GM21423 (cell line): ENCODE results near the gene PIGM.

Experiments
- ATAC-seq: cut with Tn5 transposase; IDR thresholded peaks from one replicate; pipeline ENCODE4 v1.9.1; 2021; ENCODE audit warnings: mild to moderate bottlenecking, moderate library complexity; ENCODE audit not compliant: unreplicated experiment

The PIGM gene

DNA sequence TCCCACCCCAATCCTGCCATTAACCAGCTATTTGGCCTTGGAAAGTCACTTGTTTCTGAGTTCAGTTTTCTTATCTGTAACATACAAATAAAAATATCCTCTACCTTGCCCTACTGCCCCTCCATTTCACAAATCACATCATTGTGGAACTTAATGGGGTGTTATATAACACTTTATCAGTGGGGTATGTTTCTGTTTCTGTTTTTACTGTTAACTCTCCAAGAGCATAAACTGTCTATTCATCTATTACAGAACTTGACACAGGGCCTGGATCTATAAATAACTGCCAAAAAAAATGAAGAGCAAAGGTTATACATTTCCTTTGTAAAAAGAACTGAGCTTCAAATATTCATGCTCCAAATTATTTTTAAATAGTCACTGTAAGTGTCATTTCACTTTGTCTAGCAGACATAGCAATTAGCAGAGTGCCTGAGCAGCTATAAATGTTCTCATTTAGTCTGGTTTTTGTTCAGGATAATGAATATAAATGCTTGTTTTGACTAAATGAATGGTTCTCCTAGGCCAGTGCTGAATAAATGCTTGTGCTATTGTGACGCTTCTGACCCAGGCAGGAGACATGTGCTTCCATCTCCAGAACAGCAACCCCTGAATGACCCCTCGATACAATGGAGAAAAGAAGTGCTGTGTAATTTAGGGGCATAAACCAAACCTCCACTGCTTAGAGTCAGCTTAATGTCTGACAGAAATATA lies 7.4 kb downstream of the PIGM start:
- ATAC-seq, result no peak

DNA sequence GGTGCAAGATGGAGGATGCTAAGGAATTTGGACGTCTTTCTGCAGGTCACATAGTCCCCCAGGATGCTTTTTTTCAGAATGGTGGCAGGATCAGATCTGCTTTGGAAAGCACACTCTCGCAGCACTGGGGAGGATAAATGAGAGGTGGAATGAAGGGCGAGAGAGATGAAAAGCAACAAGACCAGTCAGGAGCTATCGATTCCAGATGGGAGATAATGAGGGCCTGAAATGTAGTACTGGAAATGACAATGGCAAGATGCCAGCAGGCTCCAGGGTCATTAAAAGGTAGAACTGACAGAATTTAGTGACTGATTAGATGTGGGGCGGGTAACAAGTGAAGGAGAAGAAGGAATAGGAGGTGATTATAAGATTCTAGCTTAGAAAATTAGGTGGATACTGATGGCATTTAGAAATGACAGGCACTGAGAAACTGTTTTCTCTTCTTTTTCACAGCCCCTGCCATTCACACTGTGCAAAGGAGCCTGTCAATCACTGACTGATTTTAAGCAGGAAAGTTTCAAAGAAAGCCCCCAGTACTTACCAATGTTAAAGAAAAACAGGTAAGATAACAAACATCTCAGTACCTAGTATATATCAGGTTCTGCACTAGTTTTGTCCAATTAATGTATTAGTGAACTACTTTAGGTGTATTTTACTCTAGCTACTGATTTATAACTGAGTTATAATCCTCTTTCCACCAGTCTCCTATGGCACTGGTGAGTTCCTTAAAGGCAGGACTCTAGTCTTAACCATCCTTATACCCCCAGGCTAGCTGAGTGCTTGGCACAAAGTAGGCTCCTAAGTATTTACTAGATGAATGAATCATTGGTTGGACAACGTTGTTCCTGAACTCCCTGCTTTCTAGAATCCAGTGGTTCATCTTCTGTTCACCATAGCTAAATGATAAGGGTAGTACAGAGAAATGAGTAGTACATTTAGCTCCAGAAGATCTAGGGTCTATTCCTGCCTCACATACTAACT lies 9.2 kb downstream of the PIGM start:
- no peak for ATAC-seq

DNA sequence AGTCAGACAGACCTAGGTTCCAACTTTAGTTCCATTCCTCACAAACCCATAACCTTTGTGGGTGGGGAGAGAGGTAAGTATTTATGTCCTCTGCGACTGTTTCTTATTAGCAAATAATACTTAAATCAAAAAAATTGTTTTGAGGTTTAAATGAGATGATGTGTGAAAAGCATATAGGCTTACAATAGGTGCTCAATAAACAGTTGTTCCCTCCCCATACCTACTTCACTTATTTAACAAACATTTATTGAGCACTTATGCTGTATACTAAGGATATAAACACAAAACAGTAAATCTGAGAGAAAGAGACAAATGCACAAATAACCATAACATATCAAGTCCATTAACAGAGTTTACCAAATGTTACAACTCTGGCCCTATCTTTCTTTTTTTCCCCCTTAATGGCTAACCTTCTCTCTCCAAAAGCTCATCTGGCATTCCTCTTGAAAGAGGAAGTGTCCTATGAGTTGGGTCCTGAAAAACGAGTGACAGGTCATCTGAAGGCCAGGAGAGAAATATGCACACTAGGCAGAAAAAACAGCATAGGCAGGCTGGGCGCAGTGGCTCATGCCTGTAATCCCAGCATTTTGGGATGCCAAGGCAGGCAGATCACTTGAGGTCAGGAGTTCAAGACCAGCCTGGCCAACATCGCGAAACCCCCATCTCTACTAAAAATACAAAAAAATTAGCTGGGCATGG lies 10.3 kb downstream of the PIGM start:
- no peak for ATAC-seq

DNA sequence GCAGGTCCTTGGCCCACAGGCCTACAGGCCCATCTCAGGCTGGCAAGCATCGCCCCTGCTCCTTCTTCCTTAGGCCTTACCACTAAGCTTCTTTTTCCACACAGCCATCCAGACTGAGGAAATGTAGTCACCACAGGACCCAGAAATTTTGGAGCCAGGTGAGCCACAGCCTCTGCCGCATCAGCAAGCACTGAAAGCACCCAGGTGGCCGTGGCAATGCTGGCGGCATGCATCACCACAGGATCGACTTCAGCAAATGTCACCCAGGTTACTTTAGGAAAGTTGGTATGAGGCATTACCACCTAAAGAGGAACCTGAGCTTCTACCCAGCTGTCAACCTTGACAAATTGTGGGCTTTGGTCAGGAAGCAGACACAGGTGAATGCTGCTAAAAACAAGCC lies 11.6 kb downstream of the PIGM start:
- no peak for ATAC-seq

DNA sequence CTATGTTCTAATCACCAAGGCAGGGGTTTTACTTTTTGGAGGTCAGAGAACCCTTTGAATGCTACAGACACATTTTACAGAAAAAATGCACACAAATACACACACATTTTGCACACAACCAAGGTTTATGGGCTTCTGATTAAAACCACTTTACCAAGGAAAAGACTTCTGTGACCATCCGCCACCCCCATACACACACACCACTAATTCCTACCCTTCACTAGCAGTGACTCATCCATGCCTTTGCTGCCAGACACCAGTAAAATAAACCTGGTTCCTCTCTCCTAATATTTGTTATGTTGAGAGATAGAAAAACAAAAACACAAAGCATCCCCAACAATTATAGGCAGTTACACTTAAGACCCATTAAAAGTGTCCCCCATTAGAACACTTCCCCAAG lies 12.9 kb downstream of the PIGM start:
- ATAC-seq, result no peak

DNA sequence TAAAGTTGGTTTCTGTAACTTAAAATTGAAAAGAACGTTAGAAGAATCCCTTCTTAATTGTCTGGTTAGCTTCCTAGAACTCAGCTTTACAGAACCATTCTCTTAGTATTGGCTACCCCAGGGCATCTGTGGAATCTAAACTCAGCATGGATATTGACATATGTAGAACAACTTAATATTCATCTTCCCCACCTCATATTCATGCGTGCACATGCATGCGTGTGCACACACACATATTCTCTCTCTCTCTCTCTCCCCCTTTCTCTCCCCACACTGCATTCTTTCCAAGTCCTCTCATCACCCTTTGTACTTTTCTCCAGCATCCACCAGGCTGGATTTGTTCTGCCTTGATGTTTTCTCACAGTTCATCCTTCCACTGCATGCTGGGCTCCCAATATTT lies 13.4 kb downstream of the PIGM start:
- no peak for ATAC-seq

DNA sequence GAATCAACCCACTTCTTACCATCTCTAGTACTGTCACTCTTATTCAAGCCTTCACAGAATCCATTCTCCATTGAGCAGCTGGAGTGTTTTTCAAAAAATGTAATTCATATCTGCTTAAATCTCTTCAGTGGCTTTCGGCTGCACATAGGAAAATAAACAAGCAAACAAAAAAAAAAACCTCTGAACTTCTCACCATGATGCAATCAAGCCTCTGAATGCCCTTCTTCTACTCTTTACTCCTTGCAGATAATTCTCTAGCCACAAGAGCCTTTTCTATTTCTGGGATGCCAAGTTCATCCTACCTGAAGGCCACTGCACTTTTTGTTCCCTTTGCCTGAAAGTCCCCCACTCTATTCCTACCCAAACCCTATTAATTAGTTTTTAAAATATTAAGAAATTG lies 14.2 kb downstream of the PIGM start:
- no peak for ATAC-seq

DNA sequence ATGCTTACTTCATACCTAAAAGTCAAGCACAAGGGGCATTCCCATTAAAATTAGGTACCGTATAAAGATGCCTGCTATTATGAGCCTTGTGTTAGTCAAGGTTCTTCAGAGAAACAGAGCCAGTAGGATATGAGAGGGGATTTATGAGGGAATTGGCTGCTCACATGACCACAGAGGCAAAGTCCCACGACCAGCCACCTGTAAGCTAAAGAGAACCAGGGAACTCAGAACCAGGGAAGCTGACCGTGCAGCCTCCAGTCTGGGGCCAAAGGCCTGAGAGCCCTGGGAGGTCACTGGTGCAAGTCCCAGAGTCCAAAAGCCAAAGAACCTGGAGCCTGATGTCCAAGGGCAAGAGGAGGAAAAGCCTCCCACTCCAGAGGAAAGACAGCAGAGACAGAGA lies 20.0 kb downstream of the PIGM start:
- no peak for ATAC-seq

DNA sequence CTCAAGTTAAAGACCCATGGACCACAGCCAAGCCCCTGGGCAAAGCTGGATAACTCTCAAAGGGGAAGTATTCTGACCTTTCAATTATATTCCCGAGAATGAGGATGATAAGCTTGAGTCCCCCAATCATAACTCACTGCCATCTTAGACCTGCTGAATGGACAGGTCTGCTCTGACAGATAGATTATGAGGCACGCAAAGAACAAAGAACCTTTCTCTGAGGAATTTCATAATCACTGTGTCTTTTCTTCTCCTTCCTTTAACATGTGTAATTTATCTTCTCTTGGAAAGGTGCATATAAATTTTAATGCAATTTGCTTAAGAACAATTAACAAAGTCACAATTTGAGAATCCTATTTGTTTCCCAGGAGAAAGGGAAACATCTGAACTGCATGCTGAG lies 22.0 kb downstream of the PIGM start:
- no peak for ATAC-seq

DNA sequence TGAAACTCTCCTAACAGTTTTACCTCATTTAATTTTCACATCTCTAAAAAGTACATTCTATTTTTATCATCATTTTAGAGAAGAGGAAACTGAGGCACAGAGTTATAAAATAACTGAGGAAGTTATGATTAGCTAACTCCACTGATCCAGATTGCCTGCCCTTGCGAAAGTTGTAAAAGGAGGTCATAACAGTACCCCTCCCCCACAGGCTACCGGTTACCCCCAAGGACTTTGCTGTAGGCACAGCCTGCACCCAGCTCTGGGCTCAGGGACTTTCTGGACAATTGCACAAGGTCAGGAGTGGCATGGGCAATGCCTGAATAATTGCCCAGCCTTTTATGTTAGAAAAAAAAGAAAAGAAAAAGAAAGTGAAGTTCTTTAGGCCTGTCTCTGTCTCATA lies 22.7 kb downstream of the PIGM start:
- ATAC-seq, result no peak

DNA sequence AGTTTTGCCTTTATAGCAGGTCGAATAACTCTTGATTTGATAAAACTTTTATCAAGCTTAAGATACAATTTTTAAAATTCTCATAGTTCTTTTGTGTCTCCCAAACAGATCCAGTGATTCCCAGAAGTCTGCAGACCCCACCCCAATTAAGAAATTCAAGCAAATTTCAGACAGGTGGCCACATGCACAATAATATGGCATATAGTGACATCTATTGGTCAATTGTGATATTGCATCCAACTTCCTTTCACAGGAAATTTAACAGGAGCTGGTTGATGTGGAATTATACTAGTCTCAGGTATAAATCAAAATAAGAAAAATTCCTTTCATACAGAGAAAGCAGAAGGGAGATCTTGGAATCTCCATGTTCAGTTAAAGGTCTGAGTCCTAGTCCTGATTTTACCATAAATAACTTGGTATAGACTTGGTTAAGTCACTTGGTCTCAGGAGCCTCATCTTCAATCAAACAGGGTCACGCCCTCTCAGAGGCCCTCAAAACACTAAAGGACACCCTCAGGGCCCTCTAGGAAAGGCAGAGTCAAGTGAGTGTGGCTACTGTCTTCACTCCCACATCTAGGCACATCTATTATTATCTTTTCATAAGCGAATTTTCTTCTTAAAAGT lies 24.1 kb downstream of the PIGM start:
- ATAC-seq, result no peak

DNA sequence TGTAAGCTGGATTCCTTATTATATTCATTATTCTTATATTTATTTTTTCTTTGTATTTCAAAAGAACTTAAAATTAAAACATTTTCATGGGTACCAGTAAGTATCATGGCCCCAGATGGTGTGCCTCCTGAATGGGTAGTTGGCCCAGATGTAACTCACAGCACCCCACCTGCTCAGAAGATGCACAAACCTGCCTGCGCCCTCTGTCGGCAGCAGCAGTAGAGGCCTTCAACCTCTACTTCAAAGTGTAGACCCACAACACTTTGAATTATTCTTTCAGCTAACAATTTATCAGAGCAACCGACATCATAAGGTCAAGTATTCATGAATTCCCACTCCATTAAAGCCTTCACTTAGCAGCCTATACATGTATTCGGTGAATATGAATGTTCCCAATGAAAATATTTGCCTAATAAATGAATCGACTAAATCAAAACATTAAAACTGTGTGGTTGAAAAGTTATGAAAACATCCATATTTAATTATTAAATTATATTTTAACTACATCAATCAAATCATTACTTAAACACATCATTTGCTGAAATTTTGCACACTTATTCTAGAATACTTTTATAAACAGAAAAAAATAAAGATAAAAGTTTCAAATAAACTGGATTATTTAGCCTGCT lies 25.4 kb downstream of the PIGM start:
- ATAC-seq, result no peak

DNA sequence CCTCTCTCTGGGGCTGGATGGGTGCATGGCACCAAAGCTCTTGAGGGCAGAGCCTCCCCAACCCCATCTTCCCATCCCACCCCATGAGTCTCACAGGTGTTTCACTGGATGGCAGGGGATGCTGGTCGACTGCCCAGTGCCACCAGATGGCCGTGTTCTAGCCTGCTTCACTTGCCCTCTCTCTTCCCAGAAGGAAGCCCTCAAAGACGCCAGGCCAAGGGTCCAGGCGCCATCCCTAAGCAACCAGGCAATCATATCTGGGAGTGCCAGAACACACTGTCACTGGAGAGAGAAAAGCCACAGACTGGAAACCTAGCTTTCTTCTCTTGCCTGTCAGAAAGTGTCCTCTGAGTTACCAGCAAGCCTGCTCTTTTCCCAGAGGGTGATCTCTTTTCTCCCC lies 26.7 kb downstream of the PIGM start:
- ATAC-seq, result no peak

DNA sequence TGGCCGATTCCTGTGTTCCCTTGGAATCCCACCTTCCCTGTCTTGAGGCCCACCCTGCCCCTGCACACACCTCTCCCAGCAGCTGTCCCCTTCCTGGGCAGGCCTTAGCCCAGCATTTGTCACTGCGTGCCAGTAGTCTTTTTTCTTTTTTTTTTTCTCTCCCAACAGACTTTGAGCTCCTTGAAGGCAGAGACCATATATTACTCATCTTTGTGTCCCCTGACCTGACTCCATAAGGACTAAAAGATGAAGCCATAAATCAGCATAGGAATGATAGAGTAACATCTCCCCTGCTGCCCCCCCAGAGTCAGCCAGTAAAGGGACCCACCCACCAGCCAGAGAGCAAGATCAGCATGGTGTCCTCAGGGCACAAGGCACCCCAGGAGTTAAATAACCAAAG lies 27.4 kb downstream of the PIGM start:
- ATAC-seq, result no peak

DNA sequence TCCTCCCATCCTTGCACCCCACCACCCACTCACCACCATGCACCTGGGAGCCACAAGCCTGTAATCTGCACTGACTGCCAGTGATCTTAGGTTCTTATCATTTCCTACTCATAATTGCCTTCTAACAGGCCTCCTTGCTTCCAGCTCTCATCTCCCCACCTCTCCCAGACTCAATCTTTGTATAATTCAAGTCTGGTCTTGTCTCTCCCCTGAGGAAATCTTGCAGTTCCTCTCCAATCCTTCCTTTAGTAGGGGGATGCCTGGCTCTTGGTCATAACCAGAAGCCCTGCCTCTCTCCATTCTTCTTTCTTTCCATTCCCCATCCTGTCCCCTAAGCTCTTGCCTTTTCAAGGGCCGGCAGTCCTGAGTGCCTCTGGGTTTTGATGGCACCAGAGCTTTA lies 27.8 kb downstream of the PIGM start:
- ATAC-seq, result no peak

DNA sequence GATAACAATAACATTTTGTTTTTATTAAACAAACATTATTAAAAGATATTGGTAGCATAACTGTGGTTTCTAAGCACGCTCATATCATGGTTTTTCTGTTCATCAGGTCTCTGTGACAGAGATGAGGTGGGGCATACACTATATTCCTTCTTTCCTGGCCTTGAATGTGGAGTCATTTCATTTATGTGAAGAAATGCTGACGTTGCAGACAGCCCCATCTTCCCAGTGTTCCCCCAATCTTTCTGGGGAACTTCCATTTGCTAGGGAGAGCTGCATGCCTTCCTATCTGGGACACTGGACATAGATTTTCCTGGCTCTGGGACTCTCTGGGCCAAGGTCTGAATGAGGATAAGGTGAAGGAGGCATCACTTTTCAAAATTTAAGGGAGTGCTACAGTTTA lies 30.4 kb downstream of the PIGM start:
- no peak for ATAC-seq

DNA sequence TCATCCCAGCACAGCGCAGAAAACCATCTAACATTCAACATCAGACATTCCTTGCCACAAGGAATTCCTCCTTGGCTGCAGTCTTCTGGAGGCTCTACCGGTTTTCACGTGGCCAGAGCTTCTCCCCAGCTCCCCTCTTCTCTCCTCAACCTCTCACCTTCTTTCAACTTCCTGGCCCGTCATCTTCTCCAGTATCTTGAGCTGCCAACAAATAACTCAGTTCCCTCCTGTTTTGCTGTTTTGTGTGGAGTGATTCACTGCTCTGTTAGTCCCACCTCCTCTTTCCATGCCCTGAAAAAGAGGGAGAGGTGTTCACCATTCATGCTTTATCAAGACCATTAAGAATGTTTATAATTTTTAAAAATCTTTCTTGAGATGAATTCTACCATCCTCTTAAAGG lies 32.6 kb downstream of the PIGM start:
- ATAC-seq, result no peak

DNA sequence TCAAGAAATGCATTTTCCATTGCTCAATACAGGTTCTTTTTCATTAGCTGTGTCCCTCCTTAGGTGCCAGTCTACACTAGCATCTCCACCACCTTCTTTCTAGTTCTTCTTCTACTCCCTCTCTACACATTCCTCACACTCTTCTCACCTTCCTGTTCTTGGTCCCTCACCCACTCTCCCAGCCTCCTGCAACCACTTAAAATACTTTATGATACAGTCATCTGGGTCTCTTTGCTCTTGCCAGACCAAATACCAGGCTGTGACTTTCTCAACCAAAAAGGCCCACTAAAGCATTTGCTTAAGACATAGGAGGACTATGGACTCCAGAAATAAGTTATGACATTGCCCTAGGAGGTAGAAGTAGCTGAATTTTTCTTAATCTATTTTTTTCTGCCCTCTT lies 35.1 kb downstream of the PIGM start:
- ATAC-seq, result no peak

DNA sequence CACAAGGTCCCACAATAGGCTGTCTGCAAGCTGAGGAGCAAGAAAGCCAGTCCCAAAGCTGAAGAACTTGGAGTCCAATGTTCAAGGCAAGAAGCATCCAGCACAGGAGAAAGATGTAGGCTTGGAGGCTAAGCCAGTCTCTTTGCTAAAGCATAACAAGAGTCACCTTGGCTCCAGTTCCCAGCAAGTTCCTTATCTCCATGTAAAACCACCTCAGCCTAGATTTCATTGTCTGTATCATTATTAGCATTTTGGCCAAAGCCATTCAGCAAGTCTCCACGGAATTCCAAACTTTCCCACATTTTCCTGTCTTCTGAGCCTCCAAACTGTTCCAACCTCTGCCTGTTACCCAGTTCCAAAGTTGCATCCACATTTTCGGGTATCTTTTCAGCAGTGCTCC lies 36.9 kb downstream of the PIGM start:
- no peak for ATAC-seq

DNA sequence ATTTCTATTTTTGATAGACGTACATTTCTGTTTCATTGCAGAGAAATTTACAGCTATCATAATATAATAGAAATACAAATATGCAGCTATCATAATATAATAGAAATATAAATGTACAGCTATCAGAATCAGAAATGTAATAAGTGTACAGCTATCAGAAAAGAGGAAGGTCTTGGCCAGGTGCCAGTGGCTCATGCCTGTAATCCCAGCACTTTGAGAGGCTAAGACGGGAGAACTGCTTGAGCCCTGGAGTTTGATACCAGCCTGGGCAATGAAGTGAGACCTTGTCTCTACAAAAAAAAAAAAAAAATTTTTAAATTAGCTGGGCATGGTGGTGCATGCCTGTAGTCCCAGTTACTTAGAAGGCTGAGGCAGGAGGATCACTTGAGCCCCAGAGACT lies 37.9 kb downstream of the PIGM start:
- ATAC-seq, result no peak

DNA sequence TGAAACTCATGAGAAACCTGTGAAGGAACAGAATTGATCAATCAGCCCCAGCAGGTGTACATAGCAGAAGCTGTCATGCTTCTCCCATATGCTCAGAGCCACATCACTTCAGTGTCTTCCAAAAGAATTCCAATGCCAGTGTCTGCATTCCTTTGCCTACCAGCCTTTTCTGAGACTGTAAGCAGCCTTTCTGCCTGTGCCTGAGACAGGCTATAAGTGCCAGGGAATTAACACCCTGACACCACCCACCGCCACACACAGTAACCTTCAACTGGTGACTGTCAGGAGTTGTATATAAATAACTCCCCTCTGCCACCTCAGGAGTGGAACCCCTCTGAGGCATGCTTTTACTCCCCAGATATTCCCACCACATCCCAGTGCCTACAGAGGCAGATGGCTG lies 39.6 kb downstream of the PIGM start:
- ATAC-seq, result no peak
